Panc1 (cell line): Measurements from ENCODE around the gene POLE3.

Source experiments
- CTCF ChIP-seq: fragments of 450-650 bp; IDR thresholded peaks from 2 replicates; pipeline ENCODE4 v1.5.1; 2017; ENCODE audit warnings: mild to moderate bottlenecking
- POLR2AphosphoS5 ChIP-seq: IDR thresholded peaks from 2 replicates; pipeline ENCODE4 v1.6.1; 2012; ENCODE audit warnings: mild to moderate bottlenecking, low read depth, low read length, moderate library complexity
- REST ChIP-seq, 2 experiments: IDR thresholded peaks; 2 replicates each; pipeline ENCODE4 v1.6.1; 2011 to 2012; ENCODE audit warnings: low read depth in 2 of 2, control low read depth in 1 of 2, low read length in 1 of 2, mild to moderate bottlenecking in 1 of 2, moderate library complexity in 1 of 2; ENCODE audit not compliant: insufficient read depth in 1 of 2

DNA sequence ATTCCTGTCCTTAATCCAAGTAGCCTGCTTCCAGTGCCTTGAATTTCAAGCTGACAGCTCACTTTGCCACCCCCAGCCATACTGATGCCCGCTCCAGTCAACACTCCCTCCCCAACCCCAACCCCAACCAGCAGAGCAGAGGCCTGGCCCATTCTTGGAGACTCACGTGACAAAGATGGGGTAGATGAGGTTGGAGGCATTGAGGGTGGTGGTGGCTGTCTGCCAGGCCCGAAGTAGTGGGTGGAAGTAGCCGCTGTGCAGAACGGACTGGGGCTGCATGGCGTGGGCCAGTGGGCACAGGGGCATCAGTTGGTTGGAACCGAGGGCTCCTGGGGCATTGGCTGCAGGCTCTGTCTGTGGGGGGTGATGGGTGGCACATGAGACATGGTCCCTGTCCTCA lies 17.2 kb downstream of the POLE3 start:
- no peak for TF ChIP-seq CTCF
- TF ChIP-seq REST (IDR thresholded peaks at IDR 0.05; ENCODE audit: insufficient read depth in 1 of 2, low read depth in 2 of 2, low read length in 1 of 2): no peak
- TF ChIP-seq POLR2AphosphoS5: no peak
